B cell (primary cell): ENCODE data around the gene LONP2. TPM values are rescaled to one million over a fixed set of nuclear protein-coding genes. Genes with fewer than 3 reads are reported as not detected.

Experiments
- ATAC-seq: fragments of 200-7000 bp; cut with Tn5 transposase; one replicate; pipeline ENCODE4 v1.10.0; 2021; ENCODE audit warnings: low read depth, mild to moderate bottlenecking, moderate number of reproducible peaks, moderate library complexity
- CTCF ChIA-PET: fragments of 350-600 bp; sonication (Branson Sonifier 250); formaldehyde crosslinking; loops from one replicate; lab custom pipeline; 2021; ENCODE audit warnings: antibody characterized with exemption, inconsistent platforms; lab: Charles Lee
- POLR2A ChIA-PET: fragments of 350-600 bp; sonication (Branson Sonifier 250); formaldehyde crosslinking; loops from one replicate; lab custom pipeline; 2021; ENCODE audit warnings: antibody characterized with exemption; lab: Charles Lee
- DNase-seq: peaks from one replicate; pipeline ENCODE4 v3.0.0; 2013
- H2AFZ ChIP-seq: 2 replicates; pipeline ENCODE4 v1.6.1; 2012; ENCODE audit warnings: mild to moderate bottlenecking, low read depth, low read length; ENCODE audit not compliant: insufficient read depth, poor library complexity, severe bottlenecking
- H3K27ac ChIP-seq, 2 donors: 1 replicate in 1 of 2; 2 replicates in 1 of 2; pipeline ENCODE4 v1.5.1; 2012 to 2013; ENCODE audit warnings: low read length in 2 of 2, mild to moderate bottlenecking in 2 of 2, moderate library complexity in 1 of 2
- H3K27me3 ChIP-seq, 4 experiments: fragments of 200-600 bp in 1 of 4; sonication (generic) in 1 of 4; replicated peaks in 1 of 4; 1 replicate in 2 of 4; 2 replicates in 2 of 4; pipeline versions ENCODE4 v1.6.1 to v1.7.0; 2013 to 2016; ENCODE audit warnings: low read length in 3 of 4, mild to moderate bottlenecking in 2 of 4, mixed read lengths in 1 of 4, moderate library complexity in 1 of 4; ENCODE audit not compliant: insufficient read depth in 4 of 4, control insufficient read depth in 3 of 4; ENCODE audit errors: control extremely low read depth in 1 of 4
- H3K36me3 ChIP-seq, 2 experiments: replicated peaks in 1 of 2; 1 replicate in 1 of 2; 2 replicates in 1 of 2; pipeline versions ENCODE4 v1.6.1 to v1.7.1; 2013; ENCODE audit warnings: low read length in 1 of 2; ENCODE audit not compliant: insufficient read depth in 2 of 2, control insufficient read depth in 1 of 2; ENCODE audit errors: control extremely low read depth in 1 of 2, extremely low read depth in 1 of 2
- H3K4me1 ChIP-seq, 2 donors: fragments of 200-600 bp in 1 of 2; sonication (generic) in 1 of 2; 1 replicate in 1 of 2; 2 replicates in 1 of 2; pipeline versions ENCODE4 v1.5.1 to v1.6.1; 2013 to 2017; ENCODE audit warnings: low read length in 2 of 2; ENCODE audit not compliant: control insufficient read depth in 2 of 2, insufficient read depth in 2 of 2
- H3K4me2 ChIP-seq: replicated peaks from 2 replicates; pipeline ENCODE3; 2012; ENCODE audit warnings: mild to moderate bottlenecking, low read depth, low read length; ENCODE audit not compliant: poor library complexity, severe bottlenecking
- H3K4me3 ChIP-seq, 5 experiments: fragments of 200-600 bp in 1 of 5; sonication (generic) in 1 of 5; 1 replicate in 3 of 5; 2 replicates in 2 of 5; pipeline versions ENCODE4 v1.5.1 to v1.7.0; 2011 to 2016; ENCODE audit warnings: low read length in 4 of 5, mild to moderate bottlenecking in 4 of 5, low read depth in 2 of 5, control low read depth in 1 of 5, moderate library complexity in 1 of 5; ENCODE audit not compliant: insufficient read depth in 1 of 5; ENCODE audit errors: control extremely low read depth in 1 of 5, extremely low read depth in 1 of 5
- H3K79me2 ChIP-seq: fragments of 200-600 bp; sonication (generic); one replicate; pipeline ENCODE4 v1.6.0; 2016; ENCODE audit warnings: low read length; ENCODE audit not compliant: control insufficient read depth, insufficient read depth
- H3K9ac ChIP-seq: fragments of 200-600 bp; sonication (generic); 2 replicates; pipeline ENCODE4 v1.6.1; 2017; ENCODE audit warnings: mild to moderate bottlenecking, low read length, moderate library complexity
- H3K9me3 ChIP-seq, 3 donors: one replicate each; pipeline versions ENCODE4 v1.6.1 to v1.7.1; 2013; ENCODE audit warnings: low read length in 2 of 3; ENCODE audit not compliant: control insufficient read depth in 2 of 3, insufficient read depth in 1 of 3; ENCODE audit errors: control extremely low read depth in 1 of 3
- H4K20me1 ChIP-seq: 2 replicates; pipeline ENCODE4 v1.6.0; 2012; ENCODE audit warnings: mild to moderate bottlenecking, low read length; ENCODE audit not compliant: insufficient read depth, control insufficient read depth, poor library complexity, severe bottlenecking
- H3K27ac Mint-ChIP-seq: one replicate; pipeline ENCODE4 v1.8.0; 2021; ENCODE audit warnings: mixed read lengths
- H3K27me3 Mint-ChIP-seq: one replicate; pipeline ENCODE4 v1.8.0; 2021; ENCODE audit warnings: mixed read lengths
- H3K4me1 Mint-ChIP-seq: one replicate; pipeline ENCODE4 v1.8.0; 2021; ENCODE audit warnings: mixed read lengths
- H3K4me3 Mint-ChIP-seq: one replicate; pipeline ENCODE4 v1.8.0; 2021; ENCODE audit warnings: mixed read lengths
- H3K9me3 Mint-ChIP-seq: one replicate; pipeline ENCODE4 v1.8.0; 2022; ENCODE audit warnings: mixed read lengths; ENCODE audit not compliant: insufficient read depth
- EZH2 ChIP-seq: IDR thresholded peaks from 2 replicates; pipeline ENCODE4 v1.6.1; 2012; ENCODE audit warnings: borderline replicate concordance, low read depth, mild to moderate bottlenecking, moderate library complexity, low read length; ENCODE audit not compliant: insufficient read depth, poor library complexity, severe bottlenecking
- WGBS: methylation state at CpG from one replicate; pipeline ENCODE4 v1.1.5; 2013; ENCODE audit warnings: missing lambda C conversion rate; ENCODE audit not compliant: insufficient coverage; 5-methylcytosine and 5-hydroxymethylcytosine counted together
- intact Hi-C: fragments of 100-400 bp; cut with micrococcal nuclease; formaldehyde crosslinking; loops from one replicate; pipeline ENCODE4 v1.10.0; 2022
- polyA plus RNA-seq: library from polyadenylated mRNA; depleted of rRNA; stranded (reverse); fragments of >200 nt; gene quantifications from 2 replicates; pipeline ENCODE4 v1.2.3, GENCODE V29; 2012
- total RNA-seq, 2 donors: library from RNA; stranded (reverse); fragments of 120-200 nt in 1 of 2; gene quantifications; 1 replicate in 1 of 2; 2 replicates in 1 of 2; pipeline versions ENCODE4 v1.2.3 to v1.2.4, GENCODE V29; 2013 to 2022
- TF ChIP-seq, protein P1 (sequence below): fragments of 200-600 bp; IDR thresholded peaks from one replicate; pipeline ENCODE4 v1.8.0; 2022; ENCODE audit warnings: antibody characterized with exemption, mild to moderate bottlenecking

Gene LONP2
- total and polyA plus RNA-seq, 2 donors (not counting 1 experiment from before 2014, with no cell fraction given): 39.3 to 84.2 TPM

DNA sequence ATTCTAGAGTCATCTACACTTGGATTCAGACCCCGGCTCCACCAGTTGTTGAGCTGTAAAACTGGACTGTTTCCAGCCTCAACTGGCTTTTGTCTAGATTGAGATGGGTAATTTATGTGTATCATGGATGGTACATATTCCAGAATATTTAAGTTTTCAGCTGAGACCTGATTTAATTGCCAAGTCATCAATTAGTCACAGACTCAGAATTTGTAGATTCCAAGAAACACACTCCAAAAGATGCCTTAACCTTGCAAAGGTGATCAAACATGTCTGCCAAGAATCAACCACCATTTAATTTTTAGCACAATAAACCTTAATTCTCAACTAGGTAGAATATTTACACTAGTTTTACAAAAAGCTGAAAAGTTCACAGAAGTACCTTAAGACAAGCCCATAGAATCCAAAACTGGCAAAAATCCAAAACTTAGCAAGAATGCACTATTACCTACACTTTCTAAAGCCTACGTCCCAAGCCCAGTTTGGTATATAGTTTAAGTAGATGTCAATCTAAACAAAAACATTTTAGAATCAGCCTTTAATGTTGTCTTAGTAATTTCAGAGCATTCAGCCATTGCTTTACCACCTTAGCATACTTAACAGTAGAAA is 123.4 kb downstream of the LONP2 start:
- Histone ChIP-seq H3K9ac (no peak overlapping the region), H3K27me3 (no peaks in the 10 kb centered on the region), H3K4me2 (no peak overlapping the region), H3K27ac (no peak overlapping the region), H3K9me3 (no peaks in the 10 kb centered on the region), H2AFZ (no peak overlapping the region), H4K20me1 (peaks cover 51% of the 10 kb centered on the region), H3K4me3 (no peak overlapping the region), H3K79me2 (peaks cover 100% of the 10 kb centered on the region), H3K4me1 (peaks cover 20 to 24% of the 10 kb centered on the region in 2 donors), H3K36me3 (no peaks in the 10 kb centered on the region)
- H3K9me3 Mint-ChIP-seq: no peaks in the 10 kb centered on the region
- ChIA-PET POLR2A (interaction anchor here (1.0 kb wide), 1 partner anchor 17 kb away, joined by 3 read pairs; no protein-coding TSS in a partner anchor), CTCF (interaction anchor here (1.3 to 5.1 kb wide), 5 partner anchors 11 to 256 kb away, joined by 3 to 31 read pairs (median 10); no protein-coding TSS in a partner anchor)
- TF ChIP-seq EZH2: no peak
- TF ChIP-seq, protein P1, sequence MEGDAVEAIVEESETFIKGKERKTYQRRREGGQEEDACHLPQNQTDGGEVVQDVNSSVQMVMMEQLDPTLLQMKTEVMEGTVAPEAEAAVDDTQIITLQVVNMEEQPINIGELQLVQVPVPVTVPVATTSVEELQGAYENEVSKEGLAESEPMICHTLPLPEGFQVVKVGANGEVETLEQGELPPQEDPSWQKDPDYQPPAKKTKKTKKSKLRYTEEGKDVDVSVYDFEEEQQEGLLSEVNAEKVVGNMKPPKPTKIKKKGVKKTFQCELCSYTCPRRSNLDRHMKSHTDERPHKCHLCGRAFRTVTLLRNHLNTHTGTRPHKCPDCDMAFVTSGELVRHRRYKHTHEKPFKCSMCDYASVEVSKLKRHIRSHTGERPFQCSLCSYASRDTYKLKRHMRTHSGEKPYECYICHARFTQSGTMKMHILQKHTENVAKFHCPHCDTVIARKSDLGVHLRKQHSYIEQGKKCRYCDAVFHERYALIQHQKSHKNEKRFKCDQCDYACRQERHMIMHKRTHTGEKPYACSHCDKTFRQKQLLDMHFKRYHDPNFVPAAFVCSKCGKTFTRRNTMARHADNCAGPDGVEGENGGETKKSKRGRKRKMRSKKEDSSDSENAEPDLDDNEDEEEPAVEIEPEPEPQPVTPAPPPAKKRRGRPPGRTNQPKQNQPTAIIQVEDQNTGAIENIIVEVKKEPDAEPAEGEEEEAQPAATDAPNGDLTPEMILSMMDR: no peak
- no peak overlapping the region for H3K27ac Mint-ChIP-seq
- no peak for ATAC-seq
- H3K4me1 Mint-ChIP-seq: peaks cover 53% of the 10 kb centered on the region
- intact Hi-C loops: loop anchor here (2.0 to 5.0 kb wide), 3 partner anchors 90 to 1745 kb away; partner anchors contain the start of gene SHCBP1
- no CpG with 5 or more reads among the region's 2 CpGs for WGBS
- H3K4me3 Mint-ChIP-seq: no peak overlapping the region
- H3K27me3 Mint-ChIP-seq: no peaks in the 10 kb centered on the region
- no peak for DNase-seq

DNA sequence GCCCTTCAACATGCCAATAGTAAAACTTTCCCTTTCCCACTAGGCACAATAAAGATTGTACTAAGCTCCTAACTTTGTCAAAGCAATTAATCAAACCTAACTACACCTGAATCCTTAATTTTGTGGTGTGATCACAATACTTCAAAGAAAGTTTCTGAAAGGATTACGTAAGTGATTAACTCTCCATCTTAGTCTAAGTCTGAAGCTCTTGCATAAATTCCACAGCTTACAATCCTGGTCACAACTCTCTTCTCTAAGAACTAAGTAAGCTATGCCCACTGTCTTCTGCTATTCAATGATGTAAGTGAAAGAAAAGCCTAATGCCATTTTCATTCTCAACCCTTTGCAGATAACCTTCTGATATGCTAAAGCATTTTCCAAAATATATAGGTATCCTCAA is 125.7 kb downstream of the LONP2 start:
- no CpG with 5 or more reads among the region's 1 CpG for WGBS
- intact Hi-C loops: loop anchor here (5.0 kb wide), 2 partner anchors 88 to 1747 kb away; partner anchors contain the start of gene SHCBP1
- Histone ChIP-seq H3K79me2 (peaks cover 100% of the 10 kb centered on the region), H2AFZ (no peak overlapping the region), H3K4me2 (no peak overlapping the region), H3K9me3 (no peaks in the 10 kb centered on the region), H3K4me1 (peaks cover 24 to 36% of the 10 kb centered on the region in 2 donors), H3K36me3 (no peaks in the 10 kb centered on the region), H3K27me3 (no peaks in the 10 kb centered on the region), H4K20me1 (peaks cover 58% of the 10 kb centered on the region), H3K9ac (no peak overlapping the region), H3K27ac (no peak overlapping the region), H3K4me3 (no peak overlapping the region)
- H3K27me3 Mint-ChIP-seq: no peaks in the 10 kb centered on the region
- ChIA-PET CTCF (interaction anchor here (0.5 to 2.4 kb wide), 5 partner anchors 16 to 254 kb away, joined by 3 to 7 read pairs (median 5); no protein-coding TSS in a partner anchor), POLR2A (no interaction called here)
- TF ChIP-seq, protein P1: no peak
- no peak for TF ChIP-seq EZH2
- no peak overlapping the region for H3K27ac Mint-ChIP-seq
- DNase-seq (no peak), ATAC-seq (no peak)
- peaks cover 43% of the 10 kb centered on the region for H3K4me1 Mint-ChIP-seq
- no peak overlapping the region for H3K4me3 Mint-ChIP-seq
- no peaks in the 10 kb centered on the region for H3K9me3 Mint-ChIP-seq
